ENCODE results near the gene PNPLA2. TPM values are rescaled to one million over a fixed set of nuclear protein-coding genes. Genes with fewer than 3 reads are reported as not detected.

The PNPLA2 gene
- polyA plus RNA-seq, 3 donors = 26.8 to 321 (median 35.0) TPM

GRCh38 chr11:838441-839279, 19.9 kb downstream of the PNPLA2 start:
- Histone ChIP-seq H3K4me3 (replicated peaks in 1 of 3; ENCODE audit: low read depth in 2 of 3, low read length in 3 of 3) (no peak overlapping the region), H3K4me1 (ENCODE audit: control insufficient read depth in 1 of 2, insufficient read depth in 2 of 2, low read length in 2 of 2) (peaks cover 37 to 50% of the 10 kb centered on the region in 2 donors), H3K36me3 (replicated peaks in 1 of 2; ENCODE audit: control insufficient read depth in 1 of 2, insufficient read depth in 2 of 2, low read length in 2 of 2) (peaks cover 41 to 46% of the 10 kb centered on the region in 2 donors), H3K9ac (ENCODE audit: insufficient read depth, low read length, poor library complexity, severe bottlenecking) (no peak overlapping the region), H3K79me2 (ENCODE audit: insufficient read depth, low read length) (peaks cover 44% of the 10 kb centered on the region), H3K27me3 (ENCODE audit: control insufficient read depth in 2 of 2, insufficient read depth in 2 of 2, low read length in 2 of 2) (peaks cover 0 to 10% of the 10 kb centered on the region in 2 donors), H3K9me3 (replicated peaks in 1 of 2; ENCODE audit: control insufficient read depth in 1 of 2, insufficient read depth in 1 of 2, low read length in 2 of 2) (no peaks in the 10 kb centered on the region), H4K20me1 (ENCODE audit: insufficient read depth, low read length) (peaks cover 85% of the 10 kb centered on the region), H2AFZ (ENCODE audit: insufficient read depth, low read depth, low read length, poor library complexity, severe bottlenecking) (no peak overlapping the region), H3K4me2 (replicated peaks; ENCODE audit: extremely low read depth, low read length, poor library complexity, severe bottlenecking) (no peak overlapping the region), H3K27ac (ENCODE audit: low read depth in 1 of 2, low read length in 2 of 2) (no peak overlapping the region)
- peaks cover 0 to 3% (median 0%) of the 10 kb centered on the region in 7 donors for H3K9me3 Mint-ChIP-seq
- no peak overlapping the region for H3K4me3 Mint-ChIP-seq
- WGBS (ENCODE audit: insufficient coverage) = 82% methylated on average over 14 of the region's 17 CpGs
- peaks cover 0 to 24% (median 8%) of the 10 kb centered on the region in 3 donors for H3K27me3 Mint-ChIP-seq (ENCODE audit: low read depth in 3 of 3)
- intact Hi-C loops (cut with micrococcal nuclease) = no loop called here
- peak overlapping the region in 1 of 7 donors; percentile 69 for H3K27ac Mint-ChIP-seq
- DNase-seq = no peak
- peaks cover 40% of the 10 kb centered on the region for H3K4me1 Mint-ChIP-seq
- TF ChIP-seq CTCF (IDR thresholded peaks at IDR 0.05) = no peak
- H3K36me3 Mint-ChIP-seq = peaks cover 43 to 48% of the 10 kb centered on the region in 2 donors

GRCh38 chr11:839280-839623, 20.5 kb downstream of the PNPLA2 start:
- peaks cover 38% of the 10 kb centered on the region for H3K79me2 ChIP-seq (ENCODE audit: insufficient read depth, low read length)
- intact Hi-C loops (cut with micrococcal nuclease) = no loop called here
- H3K4me1 ChIP-seq (ENCODE audit: control insufficient read depth in 1 of 2, insufficient read depth in 2 of 2, low read length in 2 of 2) = peaks cover 37 to 50% of the 10 kb centered on the region in 2 donors
- H3K27ac ChIP-seq (ENCODE audit: low read depth in 1 of 2, low read length in 2 of 2) = no peak overlapping the region
- no peak overlapping the region for H3K4me3 ChIP-seq (replicated peaks in 1 of 3; ENCODE audit: low read depth in 2 of 3, low read length in 3 of 3)
- no peak overlapping the region for H3K4me3 Mint-ChIP-seq
- peaks cover 43 to 48% of the 10 kb centered on the region in 2 donors for H3K36me3 Mint-ChIP-seq
- peaks cover 79% of the 10 kb centered on the region for H4K20me1 ChIP-seq (ENCODE audit: insufficient read depth, low read length)
- peaks cover 38% of the 10 kb centered on the region for H3K4me1 Mint-ChIP-seq
- H3K27ac Mint-ChIP-seq = no peak overlapping the region
- peaks cover 0 to 3% (median 0%) of the 10 kb centered on the region in 7 donors for H3K9me3 Mint-ChIP-seq
- no peak overlapping the region for H3K4me2 ChIP-seq (replicated peaks; ENCODE audit: extremely low read depth, low read length, poor library complexity, severe bottlenecking)
- peaks cover 0 to 9% of the 10 kb centered on the region in 2 donors for H3K27me3 ChIP-seq (ENCODE audit: control insufficient read depth in 2 of 2, insufficient read depth in 2 of 2, low read length in 2 of 2)
- 95% methylated on average over 4 of the region's 5 CpGs for WGBS (ENCODE audit: insufficient coverage)
- no peak overlapping the region for H3K9ac ChIP-seq (ENCODE audit: insufficient read depth, low read length, poor library complexity, severe bottlenecking)
- no peak for TF ChIP-seq CTCF (IDR thresholded peaks at IDR 0.05)
- no peak for DNase-seq
- H3K27me3 Mint-ChIP-seq (ENCODE audit: low read depth in 3 of 3) = peaks cover 0 to 21% (median 9%) of the 10 kb centered on the region in 3 donors
- H2AFZ ChIP-seq (ENCODE audit: insufficient read depth, low read depth, low read length, poor library complexity, severe bottlenecking) = no peak overlapping the region
- no peaks in the 10 kb centered on the region for H3K9me3 ChIP-seq (replicated peaks in 1 of 2; ENCODE audit: control insufficient read depth in 1 of 2, insufficient read depth in 1 of 2, low read length in 2 of 2)
- peaks cover 41 to 46% of the 10 kb centered on the region in 2 donors for H3K36me3 ChIP-seq (replicated peaks in 1 of 2; ENCODE audit: control insufficient read depth in 1 of 2, insufficient read depth in 2 of 2, low read length in 2 of 2)
